GM19452 (cell line): ENCODE measurements around the gene MEGF11.

Source experiments
- ATAC-seq: cut with Tn5 transposase; IDR thresholded peaks from one replicate; pipeline ENCODE4 v1.9.1; 2021; ENCODE audit not compliant: unreplicated experiment

MEGF11 gene

GRCh38 chr15:66069751-66070150 lies 183.8 kb downstream of the MEGF11 start:
- ATAC-seq: no peak

DNA sequence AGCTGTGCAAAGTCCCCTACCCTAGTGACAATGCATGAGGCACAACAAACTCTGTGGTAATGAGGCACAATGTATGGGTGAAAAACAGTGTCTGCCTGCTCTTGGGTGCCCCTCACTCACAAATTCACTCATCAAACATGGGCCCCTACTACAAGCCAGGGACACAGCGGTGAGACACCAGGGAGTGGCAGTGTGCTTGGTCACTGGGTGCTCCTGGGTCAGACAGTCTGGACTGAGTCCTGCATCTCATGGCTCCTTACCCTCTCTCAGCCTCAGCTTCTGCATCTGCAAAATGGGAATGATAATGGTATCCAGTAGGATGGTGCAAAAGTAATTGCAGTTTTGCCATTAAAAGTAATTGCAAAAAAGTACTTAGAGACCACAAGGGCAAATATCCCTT lies 184.7 kb downstream of the MEGF11 start:
- ATAC-seq: no peak

DNA sequence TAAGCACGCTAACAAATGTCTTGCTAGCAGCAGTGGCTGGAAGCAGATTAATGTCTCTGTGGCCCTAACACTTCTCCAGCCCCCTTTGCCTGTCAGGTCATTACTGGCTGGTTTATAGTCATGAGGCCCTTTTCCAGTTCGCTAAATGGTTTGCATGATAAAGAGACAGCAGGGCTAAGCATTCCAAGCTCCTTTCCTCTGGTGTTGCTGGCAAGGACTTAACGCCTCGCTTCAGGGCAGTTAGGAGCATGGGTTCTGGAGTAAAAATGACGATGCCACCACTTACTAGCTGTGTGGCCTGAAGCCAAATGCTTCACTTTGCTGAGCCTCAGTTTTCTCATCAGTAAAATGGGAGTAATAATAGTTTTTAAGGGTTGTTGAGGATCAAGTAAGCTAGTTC lies 185.9 kb downstream of the MEGF11 start:
- ATAC-seq: no peak

DNA sequence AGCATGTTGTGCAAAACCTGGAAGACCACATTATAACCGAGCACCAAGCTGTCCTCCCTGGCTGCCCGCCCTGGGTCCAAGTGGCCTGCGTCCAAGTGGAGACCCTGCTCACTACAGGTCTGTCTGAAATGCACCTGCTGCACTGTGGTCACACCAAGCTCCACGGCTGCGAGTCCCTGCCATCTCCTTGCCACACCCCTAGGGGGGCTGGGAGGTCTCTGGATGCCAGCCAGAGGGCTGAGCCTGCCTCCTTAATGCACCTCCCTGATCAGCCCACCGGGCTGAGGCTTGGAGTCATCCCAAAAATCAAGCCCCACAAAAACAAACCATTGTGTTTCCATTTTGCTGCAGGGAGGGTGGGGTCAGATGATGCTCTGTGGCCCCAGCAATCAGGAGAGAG lies 187.1 kb downstream of the MEGF11 start:
- ATAC-seq: no peak

GRCh38 chr15:66066005-66066404 lies 187.5 kb downstream of the MEGF11 start:
- no peak for ATAC-seq

GRCh38 chr15:66065325-66065724 lies 188.2 kb downstream of the MEGF11 start:
- no peak for ATAC-seq

DNA sequence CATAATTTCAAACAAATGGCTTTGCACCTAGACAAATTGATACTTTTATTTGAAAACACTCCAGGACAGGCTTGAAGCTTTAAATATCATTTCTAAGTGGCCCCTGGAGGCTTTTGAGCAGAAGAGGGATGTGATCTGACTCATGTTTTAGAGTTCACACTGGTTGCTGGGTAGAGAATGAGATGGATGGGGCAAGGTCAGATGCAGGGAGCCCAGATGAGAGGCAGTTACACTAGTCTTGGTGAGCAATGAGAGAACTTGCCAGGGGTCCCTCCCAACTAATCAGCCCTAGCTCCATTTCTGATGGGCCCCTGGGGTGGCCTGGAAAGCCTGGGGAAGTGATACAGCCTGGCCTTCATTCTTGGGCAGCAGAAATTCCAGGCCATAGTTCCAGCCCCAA lies 190.4 kb downstream of the MEGF11 start:
- ATAC-seq: no peak

GRCh38 chr15:66057089-66057488 lies 196.5 kb downstream of the MEGF11 start:
- ATAC-seq: no peak

GRCh38 chr15:66053991-66054390 lies 199.6 kb downstream of the MEGF11 start:
- ATAC-seq: no peak

DNA sequence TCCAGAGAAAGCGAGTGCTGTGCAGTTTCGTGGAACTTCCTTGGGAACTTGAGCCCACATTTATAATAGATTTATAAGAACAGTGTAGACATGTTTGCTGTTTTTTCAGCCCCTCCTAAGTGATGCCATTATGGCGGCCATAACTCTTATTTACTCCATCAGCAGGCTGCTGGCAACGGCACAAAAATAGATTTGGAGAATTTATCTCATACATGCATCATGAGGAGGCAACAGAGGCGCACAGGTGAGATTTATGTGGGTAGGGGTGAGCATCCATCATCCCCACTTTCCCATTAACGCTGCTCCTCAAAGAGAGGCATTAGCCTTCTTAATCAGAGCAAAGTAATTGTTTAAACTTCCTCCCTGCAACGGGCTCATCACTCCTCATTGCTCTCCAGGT lies 201.7 kb downstream of the MEGF11 start:
- no peak for ATAC-seq

GRCh38 chr15:66050264-66050663 lies 203.3 kb downstream of the MEGF11 start:
- no peak for ATAC-seq

DNA sequence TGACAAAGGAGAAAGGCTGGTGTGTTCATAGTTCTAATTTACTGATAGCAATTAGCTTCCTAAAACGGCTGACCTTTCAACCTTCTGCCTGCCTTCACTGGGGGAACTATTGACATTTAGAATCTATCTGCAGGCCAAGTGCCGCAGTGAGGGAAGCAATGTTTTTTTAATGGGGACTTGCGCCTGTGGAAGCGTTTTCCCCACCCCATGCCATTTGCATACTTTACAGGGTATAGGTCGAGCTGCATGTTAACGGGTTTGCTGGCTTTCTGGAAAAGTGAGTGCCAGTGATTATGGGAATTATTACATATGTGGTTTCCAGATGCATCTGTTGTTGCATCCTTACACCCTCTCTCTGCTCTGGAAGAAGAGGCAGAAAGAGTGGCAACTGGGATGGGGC lies 204.2 kb downstream of the MEGF11 start:
- ATAC-seq: no peak

DNA sequence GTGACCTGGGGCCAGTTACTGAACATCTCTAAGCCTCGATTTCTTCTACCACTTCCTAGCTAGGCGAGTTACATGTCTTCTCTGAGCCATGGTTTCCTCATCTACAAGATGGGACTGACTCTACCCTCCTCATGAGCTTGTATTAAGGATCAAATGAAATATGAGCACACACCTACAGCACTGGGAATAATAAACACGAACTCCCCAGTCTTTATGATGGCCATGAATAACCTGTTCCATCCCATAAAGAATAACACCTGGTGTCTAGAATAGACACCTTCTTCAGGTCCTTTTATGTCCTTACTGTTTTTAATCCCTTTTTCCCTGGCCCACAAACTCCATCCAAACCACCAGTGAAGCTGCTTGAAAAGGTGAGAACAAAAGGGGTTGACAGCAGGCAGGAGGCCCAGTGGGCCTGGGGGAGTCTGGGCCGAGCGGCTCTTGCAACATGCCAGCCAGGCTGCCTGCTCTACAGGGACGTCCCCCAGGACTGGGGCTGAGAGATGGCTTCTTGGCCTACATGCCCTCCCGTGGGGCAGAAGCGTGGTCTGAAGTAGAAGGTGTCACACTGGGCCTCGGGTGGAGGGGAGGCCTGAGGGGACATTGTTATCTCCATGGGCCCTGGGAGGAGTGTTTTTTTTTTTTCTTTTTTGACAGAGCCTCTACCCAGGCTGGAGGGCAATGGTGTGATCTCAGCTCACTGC lies 206.1 kb downstream of the MEGF11 start:
- ATAC-seq: no peak

- no peak for ATAC-seq
Observed at GRCh38 chr15:66046751-66047150, 206.8 kb downstream of the MEGF11 start.

GRCh38 chr15:66046326-66046725 lies 207.2 kb downstream of the MEGF11 start:
- no peak for ATAC-seq

- ATAC-seq: no peak
Observed at GRCh38 chr15:66045542-66045941, 208.0 kb downstream of the MEGF11 start.

DNA sequence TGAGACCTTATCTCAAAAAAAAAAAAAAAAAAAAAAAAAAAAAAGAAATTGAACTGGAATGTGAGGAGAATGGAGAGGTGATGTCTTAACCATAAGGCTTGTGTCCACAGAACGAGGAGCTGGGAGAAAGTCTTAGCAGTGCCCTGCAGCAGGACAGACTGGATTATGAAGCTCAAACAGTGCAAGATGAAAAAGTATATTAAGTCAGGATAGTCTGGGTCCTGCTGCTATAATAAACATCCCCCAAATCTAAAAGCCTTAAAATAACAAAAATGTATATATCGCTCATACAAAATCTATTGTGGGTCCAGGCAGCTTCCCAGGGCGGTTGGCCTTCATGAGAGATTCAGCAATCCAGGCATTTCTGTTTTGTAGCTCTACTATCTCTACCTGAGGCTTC lies 208.7 kb downstream of the MEGF11 start:
- no peak for ATAC-seq

GRCh38 chr15:66043264-66043663 lies 210.3 kb downstream of the MEGF11 start:
- no peak for ATAC-seq

DNA sequence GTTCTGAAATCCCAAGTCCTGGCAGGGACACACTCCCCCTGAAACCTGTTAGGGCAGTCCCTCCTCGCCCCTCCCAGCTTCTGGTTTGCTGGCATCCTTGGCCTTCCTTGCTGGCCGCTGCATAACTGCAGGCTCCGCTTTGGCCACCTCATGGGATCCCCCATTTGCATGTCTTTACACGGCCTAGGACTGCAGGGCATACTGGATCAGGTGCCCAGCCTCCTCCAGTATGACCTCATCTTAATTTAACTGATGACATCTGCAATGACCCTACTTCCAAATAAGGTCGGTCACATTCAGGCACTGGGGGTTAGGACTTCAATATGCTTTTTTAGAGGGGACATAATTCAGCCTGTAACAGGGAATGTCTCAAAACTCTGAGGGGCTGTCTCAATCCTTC lies 210.9 kb downstream of the MEGF11 start:
- no peak for ATAC-seq

DNA sequence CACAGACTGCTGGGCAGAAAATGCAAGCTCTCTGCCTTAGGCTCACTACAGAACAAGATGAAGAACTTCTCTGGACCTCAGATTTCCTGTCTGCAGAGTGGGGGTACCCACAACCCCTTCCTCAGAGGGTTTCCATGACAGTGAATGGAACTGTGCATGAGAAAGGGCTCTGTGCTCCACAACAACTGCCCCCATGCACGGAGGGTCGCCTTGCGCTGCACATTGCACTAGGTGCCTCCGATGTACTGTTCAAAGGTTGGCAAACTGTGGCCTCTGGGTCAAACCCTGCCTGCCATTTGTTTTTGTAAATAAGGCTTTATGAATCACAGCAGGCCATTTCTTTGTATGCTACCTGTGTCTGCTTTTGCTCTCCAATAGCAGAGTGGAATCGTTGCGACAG lies 212.3 kb downstream of the MEGF11 start:
- no peak for ATAC-seq

DNA sequence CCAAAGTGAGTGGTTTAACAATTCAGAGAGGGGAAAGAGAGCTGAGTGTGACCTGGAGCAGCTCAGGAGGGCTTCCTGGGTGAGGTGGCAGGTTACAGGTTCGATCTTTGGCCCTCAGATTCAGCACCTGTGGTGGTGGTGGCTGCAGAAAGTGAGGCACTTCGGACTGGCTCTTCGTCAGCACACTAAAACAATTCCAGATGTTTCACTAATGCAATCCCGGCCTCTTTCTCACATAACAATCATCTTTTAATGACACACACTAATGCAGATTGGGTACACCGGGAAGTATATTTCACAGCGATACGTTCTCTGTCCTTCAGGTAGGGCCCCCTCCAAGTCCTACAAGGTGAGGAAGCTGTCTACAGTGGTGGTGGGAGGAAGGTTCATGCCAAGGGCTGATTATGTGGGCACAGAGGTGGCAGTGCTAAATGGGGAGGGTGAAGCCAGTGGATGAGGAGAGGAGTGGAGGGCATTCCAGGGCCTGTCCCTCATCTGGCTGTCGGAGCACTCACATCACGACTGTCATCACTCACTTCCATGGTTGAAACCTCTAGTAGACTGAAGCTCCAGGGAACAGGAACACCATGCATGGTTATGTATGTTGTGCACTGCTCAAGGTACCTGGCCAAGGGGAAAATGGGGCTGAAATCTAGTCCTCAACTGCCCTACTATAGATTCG lies 213.2 kb downstream of the MEGF11 start:
- no peak for ATAC-seq

DNA sequence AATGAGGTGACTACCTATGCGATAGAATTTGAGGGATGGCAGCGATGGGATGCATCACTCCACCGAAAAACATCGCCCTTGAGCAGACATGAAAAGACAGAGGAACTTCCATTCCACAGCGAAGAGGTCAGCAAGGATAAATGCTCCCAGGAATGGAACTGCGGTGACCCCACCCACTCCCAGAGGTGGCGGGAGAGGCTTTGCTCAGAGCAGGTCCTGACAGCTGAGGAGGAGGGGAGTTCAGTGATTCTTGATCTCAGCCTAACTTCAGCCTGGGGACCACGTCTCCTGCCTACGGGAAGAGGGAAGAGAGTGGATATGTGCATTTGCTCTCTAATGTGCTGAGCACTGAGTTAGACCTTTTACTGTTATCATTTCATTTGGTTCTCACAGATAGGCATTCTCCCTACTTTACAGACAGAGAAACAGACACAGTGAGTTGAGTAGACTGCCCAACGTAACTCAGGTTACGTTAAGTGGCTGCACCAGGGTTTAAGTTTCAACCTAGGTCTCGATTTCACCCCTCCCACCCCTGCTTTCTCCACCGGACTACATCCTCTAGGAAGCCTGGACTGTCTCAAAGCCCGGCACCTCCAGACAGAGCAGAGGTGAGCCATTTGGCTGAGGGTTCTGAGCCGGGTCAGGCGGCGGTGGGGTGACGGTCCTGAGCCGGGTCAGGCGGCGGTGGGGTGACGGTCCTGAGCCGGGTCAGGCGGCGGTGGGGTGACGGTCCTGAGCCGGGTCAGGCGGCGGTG lies 214.3 kb downstream of the MEGF11 start:
- ATAC-seq: no peak
